Measurements from ENCODE around the gene NEU1.

Gene NEU1

GRCh38 chr6:31901953-31902643 lies 39.5 kb upstream of the NEU1 start, which contains the start of gene ZBTB12:
ZBTB12 (minus strand) TSS chr6:31902086; CDS start chr6:31901305, 781 bp downstream.
- H3K9ac ChIP-seq (ENCODE audit: low read depth in 1 of 2, low read length in 2 of 2): peak within 1 kb of the TSS; percentile 72 to 85
- no peaks in the 10 kb centered on the region for H3K36me3 ChIP-seq (ENCODE audit: control insufficient read depth in 2 of 2, insufficient read depth in 2 of 2, low read length in 2 of 2)
- no peaks in the 10 kb centered on the region for H3K9me3 ChIP-seq (ENCODE audit: control insufficient read depth in 2 of 2, low read length in 2 of 2)
- peak within 1 kb of the TSS; percentile 74 to 80 for H3K4me3 ChIP-seq (ENCODE audit: low read length in 2 of 2)
- H3K27ac ChIP-seq (ENCODE audit: low read depth in 2 of 2, low read length in 2 of 2): peak within 1 kb of the TSS; percentile 77 to 81
- H3K27me3 ChIP-seq (ENCODE audit: control insufficient read depth in 2 of 2, insufficient read depth in 2 of 2, low read length in 2 of 2): peaks cover 0 to 3% of the 10 kb centered on the region in 2 donors
- H3K4me1 ChIP-seq (ENCODE audit: control insufficient read depth in 2 of 2, insufficient read depth in 2 of 2, low read length in 2 of 2): peaks cover 14 to 20% of the 10 kb centered on the region in 2 donors

- peak overlapping the region in 1 of 2 donors; percentile 48 for H3K9ac ChIP-seq (ENCODE audit: low read depth in 1 of 2, low read length in 2 of 2)
- peaks cover 18 to 20% of the 10 kb centered on the region in 2 donors for H3K4me1 ChIP-seq (ENCODE audit: control insufficient read depth in 2 of 2, insufficient read depth in 2 of 2, low read length in 2 of 2)
- H3K9me3 ChIP-seq (ENCODE audit: control insufficient read depth in 2 of 2, low read length in 2 of 2): no peaks in the 10 kb centered on the region
- peaks cover 0 to 3% of the 10 kb centered on the region in 2 donors for H3K27me3 ChIP-seq (ENCODE audit: control insufficient read depth in 2 of 2, insufficient read depth in 2 of 2, low read length in 2 of 2)
- peak overlapping the region; percentile 77 to 81 for H3K27ac ChIP-seq (ENCODE audit: low read depth in 2 of 2, low read length in 2 of 2)
- H3K4me3 ChIP-seq (ENCODE audit: low read length in 2 of 2): peak overlapping the region; percentile 48 to 80
- no peaks in the 10 kb centered on the region for H3K36me3 ChIP-seq (ENCODE audit: control insufficient read depth in 2 of 2, insufficient read depth in 2 of 2, low read length in 2 of 2)
These were observed 38.9 kb upstream of the NEU1 start for GRCh38 chr6:31901415-31901952.

- peak overlapping the region in 1 of 2 donors; percentile 48 for H3K9ac ChIP-seq (ENCODE audit: low read depth in 1 of 2, low read length in 2 of 2)
- H3K36me3 ChIP-seq (ENCODE audit: control insufficient read depth in 2 of 2, insufficient read depth in 2 of 2, low read length in 2 of 2): peaks cover 0 to 2% of the 10 kb centered on the region in 2 donors
- H3K4me3 ChIP-seq (ENCODE audit: low read length in 2 of 2): peak overlapping the region; percentile 48 to 80
- peaks cover 0 to under 1% of the 10 kb centered on the region in 2 donors for H3K27me3 ChIP-seq (ENCODE audit: control insufficient read depth in 2 of 2, insufficient read depth in 2 of 2, low read length in 2 of 2)
- H3K27ac ChIP-seq (ENCODE audit: low read depth in 2 of 2, low read length in 2 of 2): peak overlapping the region; percentile 77 to 81
- H3K9me3 ChIP-seq (ENCODE audit: control insufficient read depth in 2 of 2, low read length in 2 of 2): no peaks in the 10 kb centered on the region
- H3K4me1 ChIP-seq (ENCODE audit: control insufficient read depth in 2 of 2, insufficient read depth in 2 of 2, low read length in 2 of 2): peaks cover 19 to 20% of the 10 kb centered on the region in 2 donors
These were observed 38.3 kb upstream of the NEU1 start for GRCh38 chr6:31900917-31901414.

GRCh38 chr6:31899882-31900722 lies 37.5 kb upstream of the NEU1 start:
- Histone ChIP-seq H3K27ac (ENCODE audit: low read depth in 2 of 2, low read length in 2 of 2) (no peak overlapping the region), H3K4me3 (ENCODE audit: low read length in 2 of 2) (no peak overlapping the region), H3K4me1 (ENCODE audit: control insufficient read depth in 2 of 2, insufficient read depth in 2 of 2, low read length in 2 of 2) (peaks cover 19 to 20% of the 10 kb centered on the region in 2 donors), H3K9me3 (ENCODE audit: control insufficient read depth in 2 of 2, low read length in 2 of 2) (no peaks in the 10 kb centered on the region), H3K9ac (ENCODE audit: low read depth in 1 of 2, low read length in 2 of 2) (no peak overlapping the region), H3K36me3 (ENCODE audit: control insufficient read depth in 2 of 2, insufficient read depth in 2 of 2, low read length in 2 of 2) (peaks cover 0 to 3% of the 10 kb centered on the region in 2 donors), H3K27me3 (ENCODE audit: control insufficient read depth in 2 of 2, insufficient read depth in 2 of 2, low read length in 2 of 2) (no peaks in the 10 kb centered on the region)

- Histone ChIP-seq H3K4me1 (ENCODE audit: control insufficient read depth in 2 of 2, insufficient read depth in 2 of 2, low read length in 2 of 2) (peaks cover 19 to 20% of the 10 kb centered on the region in 2 donors), H3K27ac (ENCODE audit: low read depth in 2 of 2, low read length in 2 of 2) (no peak overlapping the region)
These were observed 36.6 kb upstream of the NEU1 start for GRCh38 chr6:31899215-31899614.

GRCh38 chr6:31898383-31899011 lies 35.9 kb upstream of the NEU1 start:
- Histone ChIP-seq H3K9me3 (ENCODE audit: control insufficient read depth in 2 of 2, low read length in 2 of 2) (no peaks in the 10 kb centered on the region), H3K4me3 (ENCODE audit: low read length in 2 of 2) (peak overlapping the region; percentile 96 to 99), H3K4me1 (ENCODE audit: control insufficient read depth in 2 of 2, insufficient read depth in 2 of 2, low read length in 2 of 2) (peaks cover 19 to 20% of the 10 kb centered on the region in 2 donors), H3K27ac (ENCODE audit: low read depth in 2 of 2, low read length in 2 of 2) (peak overlapping the region; percentile 69 to 84), H3K36me3 (ENCODE audit: control insufficient read depth in 2 of 2, insufficient read depth in 2 of 2, low read length in 2 of 2) (peaks cover 2 to 5% of the 10 kb centered on the region in 2 donors), H3K27me3 (ENCODE audit: control insufficient read depth in 2 of 2, insufficient read depth in 2 of 2, low read length in 2 of 2) (no peaks in the 10 kb centered on the region), H3K9ac (ENCODE audit: low read depth in 1 of 2, low read length in 2 of 2) (peak overlapping the region; percentile 94 to 98)

More at GRCh38 chr6:31899215-31899614, 36.6 kb upstream of the NEU1 start:
- Histone ChIP-seq H3K27me3 (ENCODE audit: control insufficient read depth in 2 of 2, insufficient read depth in 2 of 2, low read length in 2 of 2) (no peaks in the 10 kb centered on the region), H3K9ac (ENCODE audit: low read depth in 1 of 2, low read length in 2 of 2) (no peak overlapping the region), H3K4me3 (ENCODE audit: low read length in 2 of 2) (no peak overlapping the region), H3K36me3 (ENCODE audit: control insufficient read depth in 2 of 2, insufficient read depth in 2 of 2, low read length in 2 of 2) (peaks cover 2 to 5% of the 10 kb centered on the region in 2 donors), H3K9me3 (ENCODE audit: control insufficient read depth in 2 of 2, low read length in 2 of 2) (no peaks in the 10 kb centered on the region)

GRCh38 chr6:31897612-31898382 lies 35.2 kb upstream of the NEU1 start, which contains the start of gene EHMT2:
EHMT2 (minus strand) TSS chr6:31897698; CDS start chr6:31897677, 21 bp downstream.
- H3K4me1 ChIP-seq (ENCODE audit: control insufficient read depth in 2 of 2, insufficient read depth in 2 of 2, low read length in 2 of 2): peaks cover 17 to 18% of the 10 kb centered on the region in 2 donors
- peak within 1 kb of the TSS; percentile 96 to 99 for H3K4me3 ChIP-seq (ENCODE audit: low read length in 2 of 2)
- peak within 1 kb of the TSS; percentile 94 to 98 for H3K9ac ChIP-seq (ENCODE audit: low read depth in 1 of 2, low read length in 2 of 2)
- H3K9me3 ChIP-seq (ENCODE audit: control insufficient read depth in 2 of 2, low read length in 2 of 2): no peaks in the 10 kb centered on the region
- peaks cover 5 to 12% of the 10 kb centered on the region in 2 donors for H3K36me3 ChIP-seq (ENCODE audit: control insufficient read depth in 2 of 2, insufficient read depth in 2 of 2, low read length in 2 of 2)
- H3K27me3 ChIP-seq (ENCODE audit: control insufficient read depth in 2 of 2, insufficient read depth in 2 of 2, low read length in 2 of 2): no peaks in the 10 kb centered on the region
- H3K27ac ChIP-seq (ENCODE audit: low read depth in 2 of 2, low read length in 2 of 2): peak within 1 kb of the TSS; percentile 69 to 84

- Histone ChIP-seq H3K36me3 (ENCODE audit: control insufficient read depth in 2 of 2, insufficient read depth in 2 of 2, low read length in 2 of 2) (peaks cover 5 to 18% of the 10 kb centered on the region in 2 donors), H3K9ac (ENCODE audit: low read depth in 1 of 2, low read length in 2 of 2) (peak overlapping the region; percentile 52 to 94), H3K27ac (ENCODE audit: low read depth in 2 of 2, low read length in 2 of 2) (peak overlapping the region; percentile 35 to 43), H3K27me3 (ENCODE audit: control insufficient read depth in 2 of 2, insufficient read depth in 2 of 2, low read length in 2 of 2) (no peaks in the 10 kb centered on the region), H3K9me3 (ENCODE audit: control insufficient read depth in 2 of 2, low read length in 2 of 2) (no peaks in the 10 kb centered on the region), H3K4me3 (ENCODE audit: low read length in 2 of 2) (peak overlapping the region; percentile 96 to 99), H3K4me1 (ENCODE audit: control insufficient read depth in 2 of 2, insufficient read depth in 2 of 2, low read length in 2 of 2) (peaks cover 12 to 14% of the 10 kb centered on the region in 2 donors)
These were observed 34.4 kb upstream of the NEU1 start for GRCh38 chr6:31896856-31897611.

Measured in mucosa of rectum (tissue), 2 donors.